T1000 (cell line): ENCODE measurements around the gene DUSP16.
"Not testable (repeated sequence)": the region's sequence is repeated elsewhere in the genome, so short reads cannot be mapped to it uniquely, and the experiment has no call there.

Experiments used
- DNase-seq: peaks from one replicate; lab custom pipeline; 2025; ENCODE audit warnings: mixed read lengths; lab: John Stamatoyannopoulos, UW

Gene DUSP16

GRCh38 chr12:12548713-12549112, 13.9 kb downstream of the DUSP16 start:
- DNase-seq, result no peak

- no peak for DNase-seq
Observed at GRCh38 chr12:12546314-12546772, 16.3 kb downstream of the DUSP16 start.

GRCh38 chr12:12543959-12544358, 18.7 kb downstream of the DUSP16 start:
- DNase-seq, result no peak

- no peak for DNase-seq
Observed at GRCh38 chr12:12542964-12543363, 19.7 kb downstream of the DUSP16 start.

- DNase-seq, result no peak
Observed at GRCh38 chr12:12542286-12542685, 20.4 kb downstream of the DUSP16 start.

- DNase-seq, result no peak
Observed at GRCh38 chr12:12541782-12542181, 20.9 kb downstream of the DUSP16 start.

GRCh38 chr12:12540261-12541013, 22.2 kb downstream of the DUSP16 start:
- no peak for DNase-seq

- no peak for DNase-seq
Observed at GRCh38 chr12:12539028-12539810, 23.4 kb downstream of the DUSP16 start.

- no peak for DNase-seq
Observed at GRCh38 chr12:12538535-12538934, 24.1 kb downstream of the DUSP16 start.

- DNase-seq, result no peak
Observed at GRCh38 chr12:12537421-12537820, 25.2 kb downstream of the DUSP16 start.

GRCh38 chr12:12534975-12535374, 27.7 kb downstream of the DUSP16 start:
- DNase-seq, result no peak

GRCh38 chr12:12534166-12534866, 28.3 kb downstream of the DUSP16 start:
- no peak for DNase-seq

- DNase-seq, result no peak
Observed at GRCh38 chr12:12533238-12533829, 29.3 kb downstream of the DUSP16 start.

- no peak for DNase-seq
Observed at GRCh38 chr12:12531194-12531593, 31.5 kb downstream of the DUSP16 start.

GRCh38 chr12:12529783-12530421, 32.8 kb downstream of the DUSP16 start:
- DNase-seq, result no peak

- no peak for DNase-seq
Observed at GRCh38 chr12:12528361-12529270, 34.0 kb downstream of the DUSP16 start.

GRCh38 chr12:12527820-12528296, 34.8 kb downstream of the DUSP16 start:
- DNase-seq, result no peak

GRCh38 chr12:12524128-12524527, 38.5 kb downstream of the DUSP16 start:
- no peak for DNase-seq

- no peak for DNase-seq
Observed at GRCh38 chr12:12523229-12523628, 39.4 kb downstream of the DUSP16 start.

GRCh38 chr12:12522657-12523056, 40.0 kb downstream of the DUSP16 start:
- not testable (repeated sequence) for DNase-seq
